HG02870 (cell line): ENCODE measurements around the gene RIMKLA.

Source experiments
- ATAC-seq: cut with Tn5 transposase; IDR thresholded peaks from one replicate; pipeline ENCODE4 v1.9.1; 2021; ENCODE audit warnings: mild to moderate bottlenecking, moderate library complexity; ENCODE audit not compliant: unreplicated experiment

Gene RIMKLA

DNA sequence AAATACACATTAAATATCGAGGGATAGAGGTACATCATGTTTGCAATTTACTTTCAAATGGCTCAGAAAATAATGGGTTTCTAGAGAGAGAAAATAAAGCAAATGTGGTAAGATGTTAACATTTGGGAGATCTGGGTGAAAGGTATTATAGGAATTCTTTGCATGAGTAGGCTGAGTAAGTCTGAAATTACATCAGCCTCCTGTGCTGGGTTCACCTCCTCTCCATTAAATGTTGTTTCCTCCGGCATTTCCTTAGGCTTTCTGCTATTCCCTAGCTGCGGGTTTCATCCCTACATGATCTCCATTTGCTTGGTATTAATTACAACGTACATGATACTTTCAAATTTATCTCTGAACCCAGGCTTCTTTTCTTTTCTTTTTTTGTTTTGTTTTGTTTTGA is 43.6 kb downstream of the RIMKLA start:
- no peak for ATAC-seq

DNA sequence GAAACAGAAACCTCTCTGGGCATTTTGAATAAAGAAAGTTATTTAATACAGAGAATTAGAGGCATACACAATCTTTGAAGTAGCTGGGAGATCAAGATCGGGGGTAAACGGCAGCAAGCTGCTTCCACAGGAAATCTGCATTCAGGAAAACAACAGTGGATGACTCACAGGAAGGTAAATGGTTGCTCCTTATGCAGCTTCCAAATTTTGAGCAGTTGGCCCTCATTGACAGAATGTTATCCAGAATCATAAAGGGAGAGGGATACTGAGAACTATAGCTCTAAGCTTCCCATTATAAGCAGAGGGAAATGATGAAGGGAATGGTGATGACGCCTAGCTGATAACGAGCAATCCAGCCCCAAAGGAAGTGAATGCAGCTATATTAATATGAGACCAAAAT is 46.6 kb downstream of the RIMKLA start:
- ATAC-seq, result no peak

DNA sequence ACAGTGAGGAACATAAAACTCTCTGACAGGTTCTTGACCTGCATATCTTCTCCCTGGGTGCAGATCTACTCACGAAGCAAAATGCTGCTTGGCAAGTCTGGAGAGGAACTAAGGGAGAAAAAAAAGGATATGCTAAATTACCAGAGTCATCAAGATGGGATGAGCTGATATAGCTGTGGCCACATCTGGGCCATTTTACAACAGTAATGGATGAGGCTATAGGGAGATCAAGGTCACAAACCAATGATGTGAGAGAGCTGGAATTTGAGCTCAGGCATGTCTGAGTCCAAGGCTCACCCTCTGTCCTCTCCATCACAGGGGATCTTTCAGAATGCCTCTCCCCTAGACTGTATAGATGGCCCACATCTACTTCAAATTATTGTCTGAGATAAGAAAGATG is 49.0 kb downstream of the RIMKLA start:
- ATAC-seq, result no peak

DNA sequence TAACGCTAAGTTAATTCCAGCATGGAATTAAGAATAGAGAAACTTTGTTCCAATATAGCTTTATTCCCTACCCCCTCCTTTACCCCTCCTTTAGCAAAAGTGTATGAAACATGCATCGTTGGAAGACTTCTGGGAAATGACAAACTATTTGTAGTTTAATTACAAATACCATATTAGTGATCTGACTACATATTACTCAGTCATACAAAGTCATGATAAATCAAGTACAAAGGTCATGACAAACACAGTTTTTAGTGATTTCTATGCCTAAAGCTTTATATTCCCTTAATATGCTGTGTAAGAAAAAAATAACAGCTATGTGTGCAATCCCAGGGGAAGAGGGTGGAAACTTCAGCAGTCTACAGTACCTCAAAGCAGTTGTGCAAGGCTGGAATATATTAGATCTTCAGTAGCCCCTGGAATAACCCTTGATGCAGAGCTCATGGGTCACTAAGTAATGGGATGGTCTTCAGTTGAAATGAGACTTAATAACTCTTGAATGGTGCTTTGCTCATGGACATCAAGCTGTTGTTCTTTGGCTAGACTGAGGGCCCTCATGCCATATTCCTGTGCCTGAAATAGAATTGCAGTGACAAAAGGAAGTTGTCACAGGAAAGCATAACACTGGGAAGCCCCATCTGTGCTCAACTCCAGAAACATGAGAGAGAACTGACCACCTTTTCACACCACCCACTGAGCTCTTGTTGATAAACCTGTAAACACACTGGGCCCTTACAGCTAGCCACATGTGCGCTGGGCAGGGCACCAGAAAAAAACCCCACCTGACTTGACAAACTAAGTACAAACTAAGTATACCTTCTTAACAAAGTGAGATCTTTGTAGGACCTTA is 49.9 kb downstream of the RIMKLA start:
- no peak for ATAC-seq

DNA sequence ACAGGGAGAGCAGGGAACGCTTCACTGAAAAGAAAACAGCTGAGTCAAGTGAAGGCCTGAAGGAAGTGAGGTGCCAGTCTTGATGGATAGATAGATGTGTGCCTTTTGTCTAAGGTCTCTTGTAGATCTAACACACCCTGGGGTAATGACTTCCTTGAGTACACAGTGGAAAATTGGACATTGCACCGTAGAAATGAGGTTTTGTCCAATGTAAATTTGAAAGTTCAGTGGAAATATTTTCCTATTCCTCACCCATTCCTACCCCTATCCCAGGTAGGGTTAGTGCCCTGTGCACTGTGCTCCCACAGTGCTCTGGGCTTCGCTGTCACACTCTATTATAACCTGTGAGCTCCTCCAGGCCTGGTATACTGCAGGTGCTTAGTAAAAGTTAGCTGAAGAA is 50.9 kb downstream of the RIMKLA start:
- ATAC-seq, result no peak

DNA sequence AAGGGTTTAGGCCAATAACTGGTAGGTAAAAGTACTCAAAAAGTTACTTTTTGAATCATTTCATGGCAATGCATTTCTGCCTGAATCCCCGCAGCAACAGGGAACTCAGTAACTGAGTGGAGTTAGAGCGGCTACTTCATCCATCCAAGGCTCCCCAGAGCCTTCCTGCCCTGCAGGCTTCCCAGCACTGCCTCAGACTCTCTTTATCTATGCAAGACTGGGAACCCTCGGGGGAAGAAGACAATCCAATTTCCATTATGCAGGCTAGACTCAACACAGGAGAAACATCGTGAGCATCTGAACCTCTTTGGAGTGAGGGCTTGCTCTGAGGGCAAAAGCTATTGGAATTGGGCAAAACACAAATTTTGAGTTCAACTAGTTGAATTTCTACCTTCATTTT is 52.1 kb downstream of the RIMKLA start:
- ATAC-seq, result no peak

DNA sequence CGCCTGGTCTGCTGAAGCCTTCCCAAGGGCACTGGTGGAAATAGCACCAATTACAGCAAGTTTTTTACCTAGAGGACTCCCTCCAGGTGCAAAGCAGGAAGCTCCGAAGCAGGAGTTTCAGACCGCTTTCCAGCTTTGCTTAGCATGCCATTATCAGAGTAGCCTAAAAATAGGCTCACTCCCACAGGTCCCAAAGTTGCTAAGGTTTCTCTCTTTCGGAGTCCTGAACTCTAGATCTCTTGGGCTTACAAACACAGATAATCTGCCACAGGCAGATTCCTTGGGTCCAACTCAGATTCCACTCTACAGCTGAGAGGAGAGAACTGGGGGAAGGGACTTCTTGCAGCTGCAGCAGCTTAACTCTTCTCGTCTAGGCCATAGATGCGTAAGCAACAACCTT is 52.8 kb downstream of the RIMKLA start:
- no peak for ATAC-seq

DNA sequence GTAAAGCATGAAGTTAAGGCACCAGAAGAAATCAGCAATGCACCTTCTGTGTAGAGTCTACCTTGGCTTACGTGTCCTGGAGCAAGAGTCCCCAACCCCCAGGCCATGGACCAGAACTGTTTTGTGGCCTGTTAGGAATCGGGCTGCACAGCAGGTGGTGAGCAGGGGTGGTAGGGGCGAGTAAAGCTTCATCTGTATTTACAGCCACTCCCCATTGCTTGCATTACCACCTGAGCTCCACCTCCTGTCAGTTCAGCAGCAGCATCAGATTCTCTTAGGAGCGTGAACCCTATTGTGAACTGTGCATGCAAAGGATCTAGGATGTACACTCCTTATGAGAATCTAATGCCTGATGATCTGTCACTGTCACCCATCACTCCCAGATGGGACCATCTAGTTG is 53.7 kb downstream of the RIMKLA start:
- ATAC-seq, result no peak

DNA sequence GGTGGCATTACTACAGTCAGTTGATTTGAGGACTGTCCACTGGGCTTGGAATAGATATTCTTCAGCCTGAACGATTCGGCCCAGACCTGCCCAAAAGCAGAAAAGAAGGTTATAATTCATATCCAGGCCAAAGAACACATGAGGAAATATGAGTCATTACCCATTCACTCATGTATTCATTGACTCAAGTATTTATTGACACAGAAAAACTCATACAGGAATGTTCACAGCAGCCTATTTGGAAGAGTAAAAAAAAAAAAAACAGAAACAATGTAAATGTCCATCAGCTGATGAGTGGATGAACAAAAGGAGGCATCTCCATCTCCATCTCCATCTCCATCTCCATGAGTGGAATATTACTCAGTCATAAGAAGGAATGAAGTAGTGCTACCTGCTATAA is 59.3 kb downstream of the RIMKLA start:
- no peak for ATAC-seq

DNA sequence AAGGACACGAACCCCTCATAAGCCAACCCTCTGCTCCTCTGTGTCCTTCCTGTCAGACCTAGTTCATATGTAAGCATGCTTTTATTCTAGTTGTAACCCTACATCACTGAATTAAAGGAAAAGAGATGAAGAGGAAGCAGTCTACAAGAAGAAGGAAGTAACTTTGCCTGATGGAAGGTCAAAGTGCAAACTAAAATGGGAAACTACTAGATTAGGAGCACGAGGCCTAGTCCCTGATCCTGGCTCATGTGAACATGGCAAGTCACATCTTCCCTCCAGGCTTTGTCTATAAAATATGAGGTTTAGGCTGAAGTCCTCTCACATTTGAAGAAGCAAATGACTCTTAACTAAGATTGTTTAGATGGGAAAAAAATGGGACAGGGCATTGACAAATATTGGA is 62.1 kb downstream of the RIMKLA start:
- no peak for ATAC-seq

DNA sequence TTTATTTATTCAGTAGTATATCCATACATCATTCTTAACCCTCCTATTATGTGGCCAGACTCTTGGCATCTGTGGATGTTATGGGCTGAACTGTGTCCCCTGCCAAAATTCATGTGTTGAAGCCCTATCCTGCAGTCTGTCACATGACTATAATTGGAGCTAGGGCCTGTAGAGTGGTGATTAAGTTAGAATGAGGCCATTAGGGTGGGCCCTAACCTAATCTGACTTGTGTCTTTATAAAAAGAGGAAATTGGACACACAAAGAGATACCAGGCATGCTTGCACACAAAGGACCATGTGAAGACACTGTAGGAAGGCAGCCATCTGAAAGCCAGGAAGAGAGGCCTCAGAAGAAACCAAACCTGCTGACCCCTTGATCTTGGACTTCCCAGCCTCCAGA is 68.7 kb downstream of the RIMKLA start:
- ATAC-seq, result no peak

DNA sequence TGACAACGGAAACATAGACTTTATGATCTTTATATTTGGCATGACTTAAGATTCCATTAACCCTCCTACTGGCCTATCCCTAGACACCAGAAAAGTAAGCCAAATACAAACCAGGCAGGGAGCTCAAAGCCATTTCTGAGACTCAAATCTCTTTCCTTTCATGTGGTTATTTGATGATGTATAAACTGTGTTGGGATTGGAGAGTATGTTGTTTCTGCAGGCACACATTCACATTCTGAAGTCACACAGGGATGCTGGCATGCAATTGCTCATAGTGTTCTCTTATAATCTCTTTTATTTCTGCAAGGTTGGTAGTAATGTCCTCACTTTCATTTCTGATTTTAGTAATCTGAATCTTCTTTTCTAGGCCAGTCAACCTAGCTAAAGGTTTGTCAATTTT is 69.5 kb downstream of the RIMKLA start:
- no peak for ATAC-seq

DNA sequence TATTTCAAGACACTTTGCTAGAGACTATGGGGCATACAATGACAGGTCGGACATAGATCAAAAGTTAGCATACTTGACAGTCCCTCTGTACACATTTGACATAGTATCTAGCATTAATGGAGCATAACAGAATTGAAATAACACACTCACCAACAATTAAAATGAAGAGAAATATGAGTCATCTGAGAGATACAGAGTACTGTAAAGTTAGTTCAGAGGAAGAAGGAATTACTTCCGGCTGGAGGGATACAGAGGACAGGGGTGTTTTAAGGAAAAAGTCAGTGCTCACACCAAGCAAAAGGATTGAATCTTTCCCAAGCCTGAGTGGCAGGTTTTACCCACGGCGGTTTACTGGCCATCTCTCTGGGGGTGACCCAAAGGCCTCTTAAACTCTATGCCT is 72.8 kb downstream of the RIMKLA start:
- ATAC-seq, result no peak

DNA sequence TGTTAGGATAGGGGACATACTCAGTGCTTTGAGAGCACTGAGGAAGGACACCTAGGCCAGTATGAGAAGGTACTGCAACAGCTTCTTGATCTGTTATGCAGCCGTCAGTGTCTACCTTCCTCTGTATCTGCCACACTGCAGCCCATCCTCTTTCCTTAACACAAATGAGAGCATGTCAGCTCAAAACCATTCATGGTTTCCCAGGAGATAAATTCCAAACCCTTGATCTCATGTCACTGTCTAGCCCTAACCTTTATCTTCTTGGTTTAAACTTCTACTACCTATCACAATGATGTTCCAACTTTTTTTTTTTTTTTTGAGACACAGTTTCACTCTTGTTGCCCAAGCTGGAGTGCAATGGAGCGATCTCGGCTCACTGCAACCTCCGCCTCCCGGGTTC is 73.8 kb downstream of the RIMKLA start:
- no peak for ATAC-seq

DNA sequence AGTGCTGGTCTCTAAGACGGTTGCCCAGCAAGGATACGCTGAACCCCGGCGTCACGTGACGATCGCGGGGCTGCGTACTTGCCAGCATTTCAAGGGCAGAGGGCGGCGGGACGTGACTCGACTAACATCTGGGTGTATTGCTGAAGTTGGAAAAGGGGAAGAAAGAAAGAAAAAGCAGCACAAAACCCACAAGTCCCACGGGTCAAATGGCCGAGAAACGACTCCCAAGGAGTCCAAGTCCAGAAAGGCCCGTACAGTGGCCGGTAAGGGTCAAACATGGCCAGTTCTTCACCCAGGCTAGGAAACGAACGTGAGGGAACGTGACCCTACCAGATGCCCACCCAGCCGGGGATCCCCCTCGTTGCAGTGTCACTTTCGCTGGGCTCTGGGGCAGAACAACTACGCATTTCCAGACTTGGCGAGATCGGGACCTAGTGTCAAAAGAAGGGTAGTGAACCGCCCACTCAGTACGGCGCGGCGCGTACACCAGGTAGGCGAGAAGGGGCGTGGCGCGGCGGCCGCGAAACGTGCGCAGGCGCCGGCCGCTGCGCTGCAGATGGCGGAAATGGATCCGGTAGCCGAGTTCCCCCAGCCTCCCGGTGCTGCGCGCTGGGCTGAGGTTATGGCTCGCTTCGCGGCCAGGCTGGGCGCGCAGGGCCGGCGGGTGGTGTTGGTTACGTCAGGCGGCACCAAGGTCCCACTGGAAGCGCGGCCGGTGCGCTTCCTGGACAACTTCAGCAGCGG is 75.6 kb downstream of the RIMKLA start, which contains the start of the genes PPCS and ZMYND12:
PPCS (plus strand) TSS at position 534 of the 744 bp plus-strand sequence; CDS start at position 557, 23 bp downstream.
ZMYND12 (minus strand) TSS at position 13 of the 744 bp plus-strand sequence. CDS start 25 bp downstream, outside the sequence.
- peak; percentile 93 for ATAC-seq

DNA sequence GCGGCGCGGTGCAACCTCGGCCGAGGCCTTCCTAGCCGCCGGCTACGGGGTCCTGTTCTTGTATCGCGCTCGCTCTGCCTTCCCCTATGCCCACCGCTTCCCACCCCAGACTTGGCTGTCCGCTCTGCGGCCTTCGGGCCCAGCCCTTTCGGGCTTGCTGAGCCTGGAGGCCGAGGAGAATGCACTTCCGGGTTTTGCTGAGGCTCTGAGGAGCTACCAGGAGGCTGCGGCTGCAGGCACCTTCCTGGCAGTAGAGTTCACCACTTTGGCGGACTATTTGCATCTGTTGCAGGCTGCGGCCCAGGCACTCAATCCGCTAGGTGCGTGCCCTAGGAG is 76.1 kb downstream of the RIMKLA start:
- peak; percentile 47 for ATAC-seq

DNA sequence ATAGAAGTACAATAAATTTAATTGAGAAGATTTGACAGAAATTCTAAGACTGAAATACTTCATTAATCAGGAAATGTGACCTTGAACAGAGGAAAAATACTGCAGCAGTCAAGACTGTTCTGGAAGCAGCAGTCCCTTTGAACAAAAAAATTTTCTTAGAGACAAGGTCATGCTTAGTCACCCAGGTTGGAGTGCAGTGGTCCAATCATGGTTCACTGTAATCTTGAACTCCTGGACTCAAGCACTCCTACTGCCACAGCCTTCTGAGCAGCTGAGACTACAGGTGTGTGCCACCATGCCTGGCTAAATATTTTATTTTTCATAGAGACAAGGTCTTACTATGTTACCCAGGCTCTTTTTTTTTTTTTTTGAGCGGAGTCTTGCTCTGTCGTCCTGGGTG is 80.6 kb downstream of the RIMKLA start:
- no peak for ATAC-seq

DNA sequence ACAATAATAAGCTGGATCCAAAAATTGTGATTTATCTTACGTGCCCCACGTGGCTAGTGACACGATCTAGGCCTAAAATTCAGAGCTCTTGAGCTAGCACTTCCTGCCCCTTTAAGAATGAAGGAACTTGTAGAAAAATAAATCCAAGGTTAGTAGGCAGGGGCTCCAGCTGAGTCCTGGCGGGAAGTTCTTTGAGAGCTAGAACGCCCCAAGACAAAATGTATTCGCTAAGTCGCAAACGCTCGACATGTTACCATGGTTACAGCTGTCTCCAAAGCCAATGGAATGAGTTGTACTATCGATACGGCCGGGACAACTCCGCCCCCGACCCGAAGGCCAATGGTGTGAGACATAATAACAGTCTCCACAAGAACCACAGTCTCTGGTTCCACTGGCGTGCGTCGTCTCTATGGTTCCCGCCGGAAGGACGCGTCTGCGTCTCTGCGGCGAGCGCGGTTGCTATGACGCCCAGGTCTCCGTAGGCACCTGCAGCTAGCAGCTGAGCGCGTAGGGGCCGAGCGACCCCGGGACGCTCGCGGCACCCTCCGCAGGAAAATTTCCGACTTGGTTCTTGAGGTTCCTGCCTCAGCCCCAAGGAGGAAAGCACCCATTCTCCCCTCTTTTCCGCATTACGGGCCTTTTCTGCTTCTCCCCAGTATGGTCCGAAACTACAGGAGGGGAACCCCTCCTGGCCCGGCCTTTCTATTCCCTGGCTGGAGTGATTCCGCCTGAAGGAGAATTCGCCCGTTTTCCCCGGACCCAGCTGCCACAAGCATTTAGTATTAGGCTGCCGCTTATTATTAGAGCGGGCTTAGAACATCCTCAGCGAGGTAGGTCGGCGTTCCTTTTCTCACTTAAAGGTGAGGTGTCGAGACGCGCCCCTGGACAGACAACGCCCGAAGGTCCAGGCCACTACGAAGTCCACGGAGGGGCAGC is 82.5 kb downstream of the RIMKLA start, which contains the start of gene CCDC30:
CCDC30 (plus strand) TSS at position 459 of the 936 bp plus-strand sequence. CDS start 17,266 bp downstream, outside the sequence.
- peak; percentile 99 for ATAC-seq

DNA sequence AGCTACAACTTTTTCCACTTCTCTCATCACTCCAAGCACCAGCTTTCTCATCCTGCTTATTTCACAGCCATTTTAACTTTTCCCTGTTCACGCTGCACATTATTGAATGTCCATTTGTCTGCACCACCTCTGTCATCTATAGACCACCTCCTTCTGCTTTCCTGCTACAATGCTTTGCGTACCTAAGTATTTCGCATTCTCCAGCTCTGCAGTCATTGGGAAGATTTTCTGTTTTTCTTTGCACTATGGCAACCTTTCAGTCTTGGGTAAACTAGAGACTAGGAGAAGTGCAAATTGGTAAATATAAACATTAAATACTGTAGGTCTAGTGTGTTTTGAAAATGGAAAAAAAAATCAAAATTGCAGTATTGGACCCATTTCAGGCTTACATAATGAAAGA is 83.3 kb downstream of the RIMKLA start:
- ATAC-seq, result no peak

DNA sequence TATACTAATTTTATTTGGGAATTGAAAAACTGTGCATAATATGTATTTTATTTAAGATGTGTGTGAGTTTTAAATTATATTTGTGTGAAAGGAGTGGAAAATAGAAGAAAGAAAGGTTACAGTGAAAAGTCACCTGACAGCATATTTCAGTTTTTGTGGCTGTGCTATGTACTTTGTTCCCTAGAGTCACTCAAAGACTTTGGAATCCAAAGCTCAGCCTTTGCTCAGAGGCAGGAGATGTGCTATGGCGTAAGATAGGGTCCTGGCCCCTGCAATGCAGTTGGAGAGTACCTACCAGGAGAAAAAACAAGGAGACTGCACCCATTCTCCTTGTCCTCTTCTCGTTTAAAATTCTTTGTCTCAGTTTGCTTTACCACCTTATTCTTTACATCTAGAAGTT is 85.4 kb downstream of the RIMKLA start:
- ATAC-seq, result no peak

DNA sequence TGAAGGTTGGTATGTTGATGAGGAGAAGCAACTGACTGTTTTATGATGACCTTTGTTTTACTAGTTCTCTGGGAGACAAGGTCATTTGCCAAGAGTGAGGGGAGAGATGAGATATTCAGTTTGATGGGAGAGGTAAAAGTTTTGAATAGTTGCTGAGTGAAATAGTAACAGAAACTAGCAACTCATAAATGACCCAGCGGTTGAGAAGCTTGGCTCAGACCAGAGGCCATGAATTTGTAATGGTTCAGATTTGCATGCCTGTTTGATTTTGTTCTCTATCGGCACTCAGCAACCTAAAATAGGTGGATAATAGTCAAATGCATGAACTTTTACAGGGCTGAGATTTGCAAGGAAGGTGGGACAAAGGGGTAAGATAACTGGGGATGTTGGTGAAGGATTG is 89.1 kb downstream of the RIMKLA start:
- ATAC-seq, result peak; percentile 78
